Keratinocyte (primary cell): ENCODE measurements around the gene NBPF6. TPM values are rescaled to one million over a fixed set of nuclear protein-coding genes. Genes with fewer than 3 reads are reported as not detected.
"Not testable (repeated sequence)": the region's sequence is repeated elsewhere in the genome, so short reads cannot be mapped to it uniquely, and the experiment has no call there.

Experiments used
- DNase-seq: peaks from one replicate; pipeline ENCODE4 v3.0.0-alpha.2; 2011; ENCODE audit warnings: low read depth, missing footprints, low spot score
- FAIRE-seq: peaks from 2 replicates; lab custom pipeline; 2011; peaks lifted over from hg19 to GRCh38; lab: Jason Lieb, UNC
- H2AFZ ChIP-seq: 2 replicates; pipeline ENCODE4 v1.6.0; 2012; ENCODE audit warnings: low read length, control low read depth, inconsistent platforms; ENCODE audit not compliant: control insufficient read depth
- H3K27ac ChIP-seq: 2 replicates; pipeline ENCODE4 v1.5.1; 2011; ENCODE audit warnings: low read length; ENCODE audit not compliant: control insufficient read depth, insufficient read depth
- H3K27me3 ChIP-seq: 3 replicates; pipeline ENCODE4 v1.6.0; 2011; ENCODE audit warnings: low read length; ENCODE audit not compliant: control insufficient read depth, insufficient read depth; ENCODE audit errors: extremely low read depth
- H3K36me3 ChIP-seq, 2 experiments: 2 replicates in 1 of 2; 3 replicates in 1 of 2; pipeline ENCODE4 v1.5.1; 2011; ENCODE audit warnings: low read length in 2 of 2, mild to moderate bottlenecking in 1 of 2; ENCODE audit not compliant: control insufficient read depth in 2 of 2, insufficient read depth in 2 of 2; ENCODE audit errors: extremely low read depth in 1 of 2
- H3K4me1 ChIP-seq: 3 replicates; pipeline ENCODE4 v1.5.1; 2011; ENCODE audit warnings: low read length; ENCODE audit not compliant: control insufficient read depth, insufficient read depth; ENCODE audit errors: extremely low read depth
- H3K4me2 ChIP-seq: 3 replicates; pipeline ENCODE4 v1.6.0; 2011; ENCODE audit warnings: low read depth, low read length; ENCODE audit not compliant: control insufficient read depth, insufficient read depth; ENCODE audit errors: extremely low read depth
- H3K4me3 ChIP-seq, 3 experiments: fragments of 200-600 bp in 1 of 3; sonication (generic) in 1 of 3; 2 replicates in 2 of 3; 3 replicates in 1 of 3; pipeline ENCODE4 v1.5.1; 2011 to 2016; ENCODE audit warnings: low read length in 3 of 3, mild to moderate bottlenecking in 3 of 3, control low read depth in 2 of 3, inconsistent platforms in 1 of 3, low read depth in 1 of 3, mixed read lengths in 1 of 3, mixed run types in 1 of 3, moderate library complexity in 1 of 3; ENCODE audit not compliant: control insufficient read depth in 2 of 3, insufficient read depth in 2 of 3; ENCODE audit errors: extremely low read depth in 1 of 3
- H3K79me2 ChIP-seq: 2 replicates; pipeline ENCODE4 v1.6.0; 2012; ENCODE audit warnings: low read length; ENCODE audit not compliant: control insufficient read depth, insufficient read depth
- H3K9ac ChIP-seq: 3 replicates; pipeline ENCODE4 v1.6.0; 2011; ENCODE audit warnings: low read length; ENCODE audit not compliant: control insufficient read depth, insufficient read depth; ENCODE audit errors: extremely low read depth
- H3K9me1 ChIP-seq: 3 replicates; pipeline ENCODE4 v1.6.0; 2011; ENCODE audit warnings: low read length; ENCODE audit not compliant: control insufficient read depth, insufficient read depth; ENCODE audit errors: extremely low read depth
- H3K9me3 ChIP-seq: 2 replicates; pipeline ENCODE4 v1.5.1; 2012; ENCODE audit warnings: low read depth, low read length; ENCODE audit not compliant: control insufficient read depth
- H4K20me1 ChIP-seq: 3 replicates; pipeline ENCODE4 v1.6.0; 2011; ENCODE audit warnings: low read length; ENCODE audit not compliant: control insufficient read depth, insufficient read depth; ENCODE audit errors: extremely low read depth
- EZH2 ChIP-seq: IDR thresholded peaks from one replicate; pipeline ENCODE4 v1.6.1; 2012; ENCODE audit warnings: inconsistent platforms, mild to moderate bottlenecking, low read length, moderate library complexity
- dilution Hi-C: fragments of 300-500 bp; cut with MboI; formaldehyde crosslinking; loops from one replicate; pipeline ENCODE4 v1.7.0; 2020; ENCODE audit warnings: low sequenced_read_pairs; ENCODE audit not compliant: extremely low pct_ligation_motif_present
- polyA plus RNA-seq, 5 experiments: library from polyadenylated mRNA; depleted of rRNA in 3 of 5; stranded (reverse) in 3 of 5; stranded (forward) in 1 of 5; unstranded in 1 of 5; fragments of >200 nt; gene quantifications; 1 replicate in 1 of 5; 2 replicates in 3 of 5; 3 replicates in 1 of 5; pipeline versions ENCODE4 v1.2.1 to v1.2.3, GENCODE V29; 2011 to 2012; ENCODE audit warnings: missing spikeins in 2 of 5, low read depth in 1 of 5, low replicate concordance in 1 of 5
- TF ChIP-seq, protein P1 (sequence below), 3 experiments: IDR thresholded peaks in 1 of 3; conservative IDR thresholded peaks in 1 of 3; optimal IDR thresholded peaks in 1 of 3; 2 replicates in 2 of 3; 3 replicates in 1 of 3; pipeline versions ENCODE3 to v1.5.1; 2011; ENCODE audit warnings: low read length in 3 of 3, mild to moderate bottlenecking in 3 of 3, moderate library complexity in 2 of 3, control low read depth in 1 of 3, inconsistent platforms in 1 of 3; ENCODE audit not compliant: insufficient read depth in 2 of 3; ENCODE audit errors: extremely low read depth in 1 of 3

The NBPF6 gene
- polyA plus RNA-seq, 1 donor (not counting 4 experiments of a cell fraction or from before 2014, with no cell fraction given) = not detected

DNA sequence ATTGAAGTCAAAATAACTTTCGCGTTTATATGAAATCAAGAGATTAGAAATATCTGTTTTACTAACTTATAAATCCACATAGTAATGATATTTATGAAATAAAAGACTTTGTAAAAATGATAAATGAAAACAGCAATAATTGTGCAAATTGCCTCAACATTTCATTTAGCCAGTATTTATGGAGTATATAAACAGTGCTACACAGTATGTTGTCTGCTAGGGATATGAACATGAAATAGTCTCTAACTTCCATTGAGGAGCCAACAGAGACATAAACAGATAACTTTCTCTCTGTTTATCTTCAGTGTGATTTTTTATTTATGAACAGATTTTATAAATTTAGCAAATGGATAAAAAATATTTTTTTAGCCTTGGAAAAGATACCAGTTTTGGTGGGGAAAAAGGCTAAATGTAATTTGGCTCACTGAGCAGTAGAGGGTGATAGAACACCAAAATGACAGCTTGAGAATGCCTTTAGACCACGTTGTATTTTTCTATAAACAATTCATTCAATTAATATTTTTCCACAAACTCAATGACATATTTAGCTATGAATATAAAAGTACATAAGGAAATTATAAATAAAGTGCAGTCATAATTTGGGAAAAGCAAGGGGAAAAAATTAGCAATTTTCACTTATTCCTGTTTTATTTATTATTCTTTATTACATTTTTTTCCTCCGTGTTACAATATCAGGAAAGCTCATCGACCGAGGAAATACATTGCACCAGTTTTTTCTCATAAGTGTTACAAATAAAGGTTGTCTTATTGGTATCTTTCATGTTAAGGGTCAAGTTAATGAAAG, 62.3 kb downstream of the NBPF6 start:
- TF ChIP-seq EZH2 = no peak
- TF ChIP-seq, protein P1, sequence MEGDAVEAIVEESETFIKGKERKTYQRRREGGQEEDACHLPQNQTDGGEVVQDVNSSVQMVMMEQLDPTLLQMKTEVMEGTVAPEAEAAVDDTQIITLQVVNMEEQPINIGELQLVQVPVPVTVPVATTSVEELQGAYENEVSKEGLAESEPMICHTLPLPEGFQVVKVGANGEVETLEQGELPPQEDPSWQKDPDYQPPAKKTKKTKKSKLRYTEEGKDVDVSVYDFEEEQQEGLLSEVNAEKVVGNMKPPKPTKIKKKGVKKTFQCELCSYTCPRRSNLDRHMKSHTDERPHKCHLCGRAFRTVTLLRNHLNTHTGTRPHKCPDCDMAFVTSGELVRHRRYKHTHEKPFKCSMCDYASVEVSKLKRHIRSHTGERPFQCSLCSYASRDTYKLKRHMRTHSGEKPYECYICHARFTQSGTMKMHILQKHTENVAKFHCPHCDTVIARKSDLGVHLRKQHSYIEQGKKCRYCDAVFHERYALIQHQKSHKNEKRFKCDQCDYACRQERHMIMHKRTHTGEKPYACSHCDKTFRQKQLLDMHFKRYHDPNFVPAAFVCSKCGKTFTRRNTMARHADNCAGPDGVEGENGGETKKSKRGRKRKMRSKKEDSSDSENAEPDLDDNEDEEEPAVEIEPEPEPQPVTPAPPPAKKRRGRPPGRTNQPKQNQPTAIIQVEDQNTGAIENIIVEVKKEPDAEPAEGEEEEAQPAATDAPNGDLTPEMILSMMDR (optimal IDR thresholded peaks at IDR 0.05 in 1 of 3, IDR thresholded peaks at IDR 0.05 in 1 of 3, conservative IDR thresholded peaks at IDR 0.05 in 1 of 3; ENCODE audit: extremely low read depth in 1 of 3, insufficient read depth in 2 of 3, low read length in 3 of 3) = peak in 2 of 3 experiments; percentile 52 to 64
- no peak overlapping the region for H3K4me3 ChIP-seq
- DNase-seq (no peak), FAIRE-seq (no peak)
- H3K9me1 ChIP-seq = no peaks in the 10 kb centered on the region
- no peaks in the 10 kb centered on the region for H4K20me1 ChIP-seq
- H3K9me3 ChIP-seq = no peaks in the 10 kb centered on the region
- no peak overlapping the region for H3K27ac ChIP-seq
- H3K4me2 ChIP-seq = no peak overlapping the region
- no peaks in the 10 kb centered on the region for H3K4me1 ChIP-seq
- no peaks in the 10 kb centered on the region for H3K27me3 ChIP-seq
- dilution Hi-C loops = no loop called here
- H3K9ac ChIP-seq = no peak overlapping the region
- H3K36me3 ChIP-seq = no peaks in the 10 kb centered on the region
- H2AFZ ChIP-seq = no peak overlapping the region
- no peaks in the 10 kb centered on the region for H3K79me2 ChIP-seq

DNA sequence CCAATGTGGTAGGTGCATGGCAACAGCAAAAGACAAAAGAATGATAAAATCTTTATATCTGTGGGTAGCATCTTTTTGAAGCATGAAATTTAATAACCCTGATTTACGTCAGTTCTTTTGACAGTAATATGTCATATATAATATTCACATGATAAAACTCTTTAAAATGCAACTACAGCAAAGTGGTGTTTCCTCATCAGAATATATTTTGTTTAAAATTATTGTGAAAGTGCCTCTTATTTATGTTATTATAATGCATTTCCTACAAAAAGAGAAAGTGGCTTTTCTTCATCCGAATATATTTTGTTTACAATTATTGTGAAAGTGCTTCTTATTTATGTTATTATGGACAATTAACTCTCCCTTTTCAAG, 62.9 kb downstream of the NBPF6 start:
- H2AFZ ChIP-seq = no peak overlapping the region
- no peaks in the 10 kb centered on the region for H3K79me2 ChIP-seq
- H3K27me3 ChIP-seq = no peaks in the 10 kb centered on the region
- no peak for TF ChIP-seq EZH2
- TF ChIP-seq, protein P1 (optimal IDR thresholded peaks at IDR 0.05 in 1 of 3, IDR thresholded peaks at IDR 0.05 in 1 of 3, conservative IDR thresholded peaks at IDR 0.05 in 1 of 3; ENCODE audit: extremely low read depth in 1 of 3, insufficient read depth in 2 of 3, low read length in 3 of 3) = no peak
- no peak overlapping the region for H3K9ac ChIP-seq
- dilution Hi-C loops = no loop called here
- DNase-seq (no peak), FAIRE-seq (no peak)
- no peak overlapping the region for H3K4me3 ChIP-seq
- H3K4me1 ChIP-seq = no peaks in the 10 kb centered on the region
- H3K9me3 ChIP-seq = no peaks in the 10 kb centered on the region
- no peaks in the 10 kb centered on the region for H3K9me1 ChIP-seq
- H3K4me2 ChIP-seq = no peak overlapping the region
- no peak overlapping the region for H3K27ac ChIP-seq
- H3K36me3 ChIP-seq = no peaks in the 10 kb centered on the region
- H4K20me1 ChIP-seq = no peaks in the 10 kb centered on the region

DNA sequence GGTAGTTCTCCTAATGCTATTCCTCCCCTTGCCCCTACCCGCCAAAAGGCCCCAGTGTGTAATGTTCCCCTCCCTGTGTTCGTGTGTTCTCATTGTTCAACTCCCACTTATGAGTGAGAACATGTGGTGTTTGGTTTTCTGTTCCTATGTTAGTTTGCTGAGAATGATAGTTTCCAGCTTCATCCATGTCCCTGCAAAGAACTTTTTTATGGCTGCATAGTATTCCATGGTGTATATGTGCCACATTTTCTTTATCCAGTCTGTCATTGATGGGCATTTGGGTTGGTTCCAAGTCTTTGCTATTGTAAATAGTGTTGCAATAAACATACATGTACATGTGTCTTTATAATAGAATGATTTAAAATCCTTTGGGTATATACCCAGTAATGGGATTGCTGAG, 63.8 kb downstream of the NBPF6 start:
- H3K27ac ChIP-seq, H3K4me2 ChIP-seq, H3K9me3 ChIP-seq, H3K4me3 ChIP-seq, H3K9me1 ChIP-seq, FAIRE-seq, H3K9ac ChIP-seq, dilution Hi-C loops, DNase-seq, H3K79me2 ChIP-seq, H3K27me3 ChIP-seq, H3K4me1 ChIP-seq, H2AFZ ChIP-seq, H3K36me3 ChIP-seq, H4K20me1 ChIP-seq: not testable (repeated sequence)
